8988T (cell line): ENCODE data around the gene ACOT8.
A peak's percentile ranks its signal among the peaks of the same experiment; 100 is the strongest.
"Not testable (repeated sequence)": the region's sequence is repeated elsewhere in the genome, so short reads cannot be mapped to it uniquely, and the experiment has no call there.

Experiments
- DNase-seq: peaks from one replicate; pipeline ENCODE4 v3.0.0; 2011

The ACOT8 gene

GRCh38 chr20:45823949-45824835, 33.0 kb downstream of the ACOT8 start:
- peak; percentile 69 for DNase-seq

- DNase-seq, result no peak
These were observed 34.3 kb downstream of the ACOT8 start for GRCh38 chr20:45822857-45823256.

- DNase-seq, result no peak
These were observed 35.2 kb downstream of the ACOT8 start for GRCh38 chr20:45821947-45822346.

GRCh38 chr20:45819466-45819865, 37.7 kb downstream of the ACOT8 start:
- no peak for DNase-seq

GRCh38 chr20:45818239-45818638, 39.0 kb downstream of the ACOT8 start:
- no peak for DNase-seq

- no peak for DNase-seq
These were observed 39.6 kb downstream of the ACOT8 start for GRCh38 chr20:45817376-45818194.

GRCh38 chr20:45816951-45817350, 40.2 kb downstream of the ACOT8 start:
- no peak for DNase-seq

- no peak for DNase-seq
These were observed 42.9 kb downstream of the ACOT8 start for GRCh38 chr20:45814314-45814713.

GRCh38 chr20:45813489-45813888, 43.7 kb downstream of the ACOT8 start:
- DNase-seq, result no peak

- DNase-seq, result no peak
These were observed 44.2 kb downstream of the ACOT8 start for GRCh38 chr20:45813006-45813340.

GRCh38 chr20:45812157-45813005, 44.8 kb downstream of the ACOT8 start, which contains the start of gene UBE2C:
UBE2C (plus strand) TSS chr20:45812644; CDS start chr20:45812696, 52 bp downstream.
- peak; percentile 89 for DNase-seq

- DNase-seq, result no peak
These were observed 46.8 kb downstream of the ACOT8 start for GRCh38 chr20:45810191-45810970.

GRCh38 chr20:45801851-45802250, 55.3 kb downstream of the ACOT8 start:
- DNase-seq, result no peak

GRCh38 chr20:45798935-45799642, 58.1 kb downstream of the ACOT8 start:
- DNase-seq, result no peak

- not testable (repeated sequence) for DNase-seq
These were observed 59.2 kb downstream of the ACOT8 start for GRCh38 chr20:45797955-45798354.

GRCh38 chr20:45797510-45797909, 59.7 kb downstream of the ACOT8 start:
- DNase-seq, result not testable (repeated sequence)

- DNase-seq, result no peak
These were observed 60.7 kb downstream of the ACOT8 start for GRCh38 chr20:45796337-45797065.

GRCh38 chr20:45792317-45793118, 64.7 kb downstream of the ACOT8 start:
- DNase-seq, result no peak
